Testis (tissue), 3 donors: ENCODE results near the gene FHL3. TPM values are rescaled to one million over a fixed set of nuclear protein-coding genes. Genes with fewer than 3 reads are reported as not detected.
A peak's percentile ranks its signal among the peaks of the same experiment; 100 is the strongest.

Source experiments
- DNase-seq: peaks from one replicate; pipeline ENCODE4 v3.0.0-alpha.2; 2019
- H3K27ac ChIP-seq, 2 donors: fragments of 200-600 bp; sonication (generic); one replicate each; pipeline ENCODE4 v1.5.1; 2019
- H3K27me3 ChIP-seq: fragments of 200-600 bp; sonication (generic); one replicate; pipeline ENCODE4 v1.5.1; 2019
- H3K36me3 ChIP-seq: fragments of 200-600 bp; sonication (generic); one replicate; pipeline ENCODE4 v1.5.1; 2017; ENCODE audit warnings: low read depth; ENCODE audit errors: missing control alignments
- H3K4me1 ChIP-seq: fragments of 200-600 bp; sonication (generic); one replicate; pipeline ENCODE4 v1.5.1; 2019
- H3K4me3 ChIP-seq, 2 donors: fragments of 200-600 bp; sonication (generic); one replicate each; pipeline ENCODE4 v1.5.1; 2017 to 2019
- H3K9me3 ChIP-seq: fragments of 200-600 bp; sonication (generic); one replicate; pipeline ENCODE4 v1.5.1; 2017
- POLR2A ChIP-seq: fragments of 450-650 bp; IDR thresholded peaks from one replicate; pipeline ENCODE4 v1.6.1; 2017; ENCODE audit warnings: antibody characterized with exemption, mild to moderate bottlenecking, moderate library complexity
- WGBS, 2 donors: methylation state at CpG; one replicate each; pipeline ENCODE4 v1.1.5; 2018; 5-methylcytosine and 5-hydroxymethylcytosine counted together
- intact Hi-C: fragments of 100-400 bp; cut with DNase I; formaldehyde crosslinking; loops from one replicate; pipeline ENCODE4 v1.15.1; 2023; ENCODE audit warnings: low total_unique reads
- polyA plus RNA-seq: library from polyadenylated mRNA; stranded (reverse); fragments of 350-450 nt; fragmentation: Illumina TruSeq; extraction: RNeasy Lipid Tissue Mini Kit (QIAGEN cat#74804); gene quantifications from one replicate; pipeline ENCODE4 v1.2.3, GENCODE V29; 2014; ENCODE audit warnings: low read depth, low replicate concordance; ENCODE audit not compliant: insufficient read depth
- total RNA-seq, 2 donors: library from RNA; depleted of rRNA; stranded (reverse); fragments of >200 nt; gene quantifications; one replicate each; pipeline ENCODE4 v1.2.3, GENCODE V29; 2016
- TF ChIP-seq, protein P1 (sequence below), 3 experiments: fragments of 450-650 bp in 2 of 3; fragments of 200-600 bp in 1 of 3; sonication (generic) in 1 of 3; IDR thresholded peaks; one replicate each; pipeline ENCODE4 v1.5.1; 2016 to 2019; ENCODE audit warnings: antibody characterized with exemption in 3 of 3, mild to moderate bottlenecking in 2 of 3, moderate library complexity in 1 of 3

Gene FHL3
- total and polyA plus RNA-seq, 3 donors from 2014 or later, result 20.7 to 28.7 (median 21.3) TPM

DNA sequence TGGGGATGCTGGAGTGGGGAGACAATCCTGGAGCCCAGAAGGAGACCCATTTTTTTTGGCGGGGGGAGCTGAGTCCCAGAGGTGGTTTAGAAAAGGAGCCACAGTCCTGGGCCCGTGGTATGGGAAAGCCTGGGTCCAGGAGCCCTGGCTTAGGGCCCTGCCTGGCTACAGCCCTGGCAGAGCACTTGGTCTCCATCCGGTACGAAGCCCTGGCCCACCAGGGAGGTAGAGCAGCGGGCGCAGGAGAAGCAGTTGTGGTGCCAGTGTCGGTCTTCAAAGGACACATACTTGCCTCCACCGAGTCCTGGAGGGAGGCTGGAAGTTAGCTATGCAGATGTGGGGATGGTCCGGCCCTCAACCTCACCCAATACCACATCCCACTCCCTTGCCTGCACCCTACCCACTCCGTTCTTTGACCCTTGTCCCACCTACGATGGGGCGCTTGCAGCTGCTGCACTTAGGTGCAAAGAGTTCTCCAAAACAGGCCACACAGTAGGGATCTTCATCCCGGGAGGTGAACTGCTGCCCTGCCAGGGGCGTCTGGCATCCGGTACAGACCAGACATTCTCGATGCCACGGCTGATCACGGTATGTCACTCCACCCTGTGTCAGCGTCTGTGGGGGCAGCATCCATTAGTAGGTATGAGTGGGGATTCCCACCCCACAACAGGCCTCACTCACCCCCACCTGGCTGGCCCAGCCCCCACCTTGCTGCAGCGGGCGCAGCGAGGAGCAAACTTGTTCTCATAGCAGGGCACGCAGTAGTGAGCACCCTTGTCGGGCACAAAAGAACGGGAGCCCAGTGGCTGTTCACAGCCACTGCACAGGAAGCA is 7.8 kb downstream of the FHL3 start:
- Histone ChIP-seq H3K27me3 (no peaks in the 10 kb centered on the region), H3K4me3 (no peak overlapping the region), H3K4me1 (peaks cover 41% of the 10 kb centered on the region), H3K9me3 (no peaks in the 10 kb centered on the region), H3K36me3 (no peaks in the 10 kb centered on the region), H3K27ac (peak overlapping the region; percentile 37 to 83)
- intact Hi-C loops, result no loop called here
- DNase-seq, result no peak
- 91 to 93% methylated on average over 19 to 25 of the region's 25 CpGs for WGBS, 2 donors
- TF ChIP-seq, protein P1, sequence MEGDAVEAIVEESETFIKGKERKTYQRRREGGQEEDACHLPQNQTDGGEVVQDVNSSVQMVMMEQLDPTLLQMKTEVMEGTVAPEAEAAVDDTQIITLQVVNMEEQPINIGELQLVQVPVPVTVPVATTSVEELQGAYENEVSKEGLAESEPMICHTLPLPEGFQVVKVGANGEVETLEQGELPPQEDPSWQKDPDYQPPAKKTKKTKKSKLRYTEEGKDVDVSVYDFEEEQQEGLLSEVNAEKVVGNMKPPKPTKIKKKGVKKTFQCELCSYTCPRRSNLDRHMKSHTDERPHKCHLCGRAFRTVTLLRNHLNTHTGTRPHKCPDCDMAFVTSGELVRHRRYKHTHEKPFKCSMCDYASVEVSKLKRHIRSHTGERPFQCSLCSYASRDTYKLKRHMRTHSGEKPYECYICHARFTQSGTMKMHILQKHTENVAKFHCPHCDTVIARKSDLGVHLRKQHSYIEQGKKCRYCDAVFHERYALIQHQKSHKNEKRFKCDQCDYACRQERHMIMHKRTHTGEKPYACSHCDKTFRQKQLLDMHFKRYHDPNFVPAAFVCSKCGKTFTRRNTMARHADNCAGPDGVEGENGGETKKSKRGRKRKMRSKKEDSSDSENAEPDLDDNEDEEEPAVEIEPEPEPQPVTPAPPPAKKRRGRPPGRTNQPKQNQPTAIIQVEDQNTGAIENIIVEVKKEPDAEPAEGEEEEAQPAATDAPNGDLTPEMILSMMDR (IDR thresholded peaks at IDR 0.05), result no peak
- TF ChIP-seq POLR2A, result no peak

DNA sequence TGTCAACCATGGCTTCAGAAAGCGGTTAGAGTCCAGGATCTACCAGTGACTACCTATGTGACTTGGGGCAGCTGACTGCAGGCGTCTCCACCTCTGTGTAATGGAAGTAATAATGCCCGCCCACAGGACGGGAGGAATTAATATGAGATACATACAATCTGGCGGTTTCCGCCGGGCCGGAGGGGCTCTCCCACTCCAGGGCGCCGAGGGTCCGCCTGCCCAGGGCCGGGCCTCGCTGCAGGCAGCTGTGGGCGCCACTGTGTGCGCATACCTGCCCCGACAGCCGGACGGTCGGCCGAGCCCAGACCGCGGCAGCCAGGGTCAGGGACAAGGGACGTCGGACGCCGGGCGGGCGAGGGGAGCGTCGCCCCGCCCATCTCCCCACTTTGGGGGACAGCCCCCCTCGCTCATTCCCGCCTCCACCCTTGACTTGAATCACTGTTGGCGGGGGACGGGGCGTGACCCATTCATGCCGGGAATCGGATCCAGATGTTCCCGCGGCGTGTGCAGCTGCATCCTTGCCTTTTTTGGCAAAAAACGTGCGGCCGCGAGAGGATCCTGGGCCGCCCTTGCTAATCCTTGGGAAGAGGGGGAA is 9.5 kb downstream of the FHL3 start:
- no peaks in the 10 kb centered on the region for H3K9me3 ChIP-seq
- H3K27ac ChIP-seq, result peak overlapping the region; percentile 75 to 83
- H3K36me3 ChIP-seq, result no peaks in the 10 kb centered on the region
- intact Hi-C loops, result no loop called here
- no peak for TF ChIP-seq POLR2A
- TF ChIP-seq, protein P1 (IDR thresholded peaks at IDR 0.05), result no peak
- no peaks in the 10 kb centered on the region for H3K27me3 ChIP-seq
- peak overlapping the region; percentile 42 to 57 for H3K4me3 ChIP-seq
- DNase-seq, result peak; percentile 74
- WGBS, 2 donors, result 3 to 9% methylated on average over 5 to 46 of the region's 46 CpGs
- peaks cover 34% of the 10 kb centered on the region for H3K4me1 ChIP-seq

DNA sequence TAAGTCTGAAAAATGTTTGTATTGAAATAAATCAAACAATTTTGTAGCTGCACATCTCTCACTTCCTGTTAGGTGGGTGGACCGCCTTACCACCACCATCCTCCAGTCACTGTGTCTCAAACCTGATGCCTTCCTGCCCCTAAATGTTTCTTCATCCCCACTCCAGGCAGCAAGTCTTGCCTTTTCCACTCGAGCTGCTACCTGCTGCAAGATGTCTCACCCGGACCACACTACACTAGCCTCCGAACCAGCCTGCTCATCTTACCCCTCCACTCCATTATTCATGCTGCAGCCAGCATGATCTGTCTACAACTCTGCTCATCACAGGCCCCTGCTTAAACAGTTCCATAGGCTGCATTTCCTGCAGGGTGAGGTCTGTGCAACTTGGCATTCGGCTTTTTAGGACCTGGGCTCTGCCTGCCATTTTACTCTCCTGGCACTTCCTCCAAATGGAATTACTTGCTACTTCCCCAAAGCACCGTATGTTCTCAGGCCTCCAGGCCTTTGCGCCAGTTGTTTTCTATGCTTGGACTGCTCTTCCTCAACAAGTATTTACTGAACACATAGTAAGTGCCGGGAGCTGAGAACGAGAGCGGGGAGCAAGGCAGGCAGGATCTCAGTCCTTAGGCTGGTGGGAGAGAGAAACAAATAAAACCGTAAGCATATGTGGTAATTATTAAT is 10.3 kb downstream of the FHL3 start:
- WGBS, 2 donors, result 43 to 59% methylated on average over 11 of the region's 11 CpGs
- no peaks in the 10 kb centered on the region for H3K9me3 ChIP-seq
- no peaks in the 10 kb centered on the region for H3K27me3 ChIP-seq
- peaks cover 25% of the 10 kb centered on the region for H3K4me1 ChIP-seq
- intact Hi-C loops, result no loop called here
- H3K36me3 ChIP-seq, result no peaks in the 10 kb centered on the region
- H3K4me3 ChIP-seq, result peak overlapping the region in 1 of 2 donors; percentile 42
- no peak for DNase-seq
- H3K27ac ChIP-seq, result peak overlapping the region; percentile 75 to 83
- TF ChIP-seq POLR2A, result no peak
- TF ChIP-seq, protein P1 (IDR thresholded peaks at IDR 0.05), result no peak

DNA sequence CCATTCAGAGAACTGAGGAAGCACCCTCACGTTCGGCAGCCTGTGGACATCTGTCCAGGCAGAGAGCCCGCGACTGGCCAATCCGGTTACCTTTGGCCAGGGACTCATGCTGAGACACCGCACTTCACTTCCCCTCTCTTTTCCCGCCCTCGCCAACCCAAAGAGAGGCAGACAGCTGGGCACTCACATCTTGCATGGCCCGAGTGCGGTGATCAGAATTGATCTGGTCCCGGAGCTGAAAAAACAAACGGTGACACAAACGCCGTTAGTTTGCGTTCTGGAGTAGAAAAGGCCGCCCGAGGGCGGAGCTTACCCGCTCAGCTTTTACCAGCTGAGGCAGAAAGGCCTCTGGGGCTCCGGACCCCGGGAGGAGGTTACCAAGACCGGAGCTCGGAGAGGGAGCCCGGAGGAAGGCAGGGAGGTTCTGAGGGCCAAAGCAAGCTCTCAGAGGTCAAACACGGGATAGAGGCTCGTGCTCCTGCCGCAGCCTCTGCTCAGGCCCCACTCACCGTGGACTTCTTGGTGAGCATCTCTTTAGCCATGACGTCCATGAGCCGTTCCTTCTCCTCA is 15.9 kb downstream of the FHL3 start:
- WGBS, 2 donors, result 0% methylated on average over 28 to 30 of the region's 30 CpGs
- H3K27ac ChIP-seq, result peak overlapping the region; percentile 13 to 77
- peak overlapping the region; percentile 74 to 96 for H3K4me3 ChIP-seq
- intact Hi-C loops, result no loop called here
- H3K9me3 ChIP-seq, result no peaks in the 10 kb centered on the region
- TF ChIP-seq POLR2A, result no peak
- TF ChIP-seq, protein P1 (IDR thresholded peaks at IDR 0.05), result no peak
- H3K27me3 ChIP-seq, result no peaks in the 10 kb centered on the region
- no peaks in the 10 kb centered on the region for H3K36me3 ChIP-seq
- no peaks in the 10 kb centered on the region for H3K4me1 ChIP-seq
- no peak for DNase-seq
